ENCODE results near the gene EIF2S2.

Gene EIF2S2

DNA sequence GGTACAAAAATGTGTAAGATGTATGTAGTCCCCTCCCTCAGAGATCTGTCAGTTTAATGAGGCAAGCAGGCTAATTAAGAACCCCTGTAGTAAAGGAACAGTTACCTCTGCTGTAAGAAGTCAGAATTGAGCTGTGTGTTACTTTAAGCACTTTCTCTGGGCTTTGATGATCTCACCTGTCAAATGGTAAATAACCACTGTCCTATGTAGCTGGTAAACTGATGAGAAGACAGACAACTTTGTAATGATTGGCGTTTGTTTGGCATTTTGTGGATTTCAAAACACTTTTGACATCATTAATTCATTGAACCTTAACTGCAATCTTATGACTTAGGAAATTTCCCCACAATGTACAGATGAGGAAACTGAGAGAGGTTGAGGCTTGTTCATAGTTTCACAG is 62.7 kb downstream of the EIF2S2 start:
- Histone ChIP-seq H3K79me1 (replicated peaks; ENCODE audit: low read length, poor library complexity, severe bottlenecking) (peaks cover 47% of the 10 kb centered on the region), H3K18ac (ENCODE audit: low read depth in 1 of 2, low read length in 2 of 2) (no peak overlapping the region), H3K4me3 (ENCODE audit: insufficient read depth in 1 of 2, low read depth in 1 of 2, low read length in 2 of 2) (no peak overlapping the region), H3K14ac (ENCODE audit: low read length in 2 of 2) (no peak overlapping the region), H3K4me1 (ENCODE audit: control insufficient read depth, insufficient read depth, low read depth, low read length) (no peaks in the 10 kb centered on the region), H3K9me3 (ENCODE audit: control insufficient read depth, low read length) (no peaks in the 10 kb centered on the region), H2BK5ac (ENCODE audit: low read depth, low read length, poor library complexity, severe bottlenecking) (no peak overlapping the region), H2BK12ac (ENCODE audit: low read length in 2 of 2) (no peak overlapping the region), H3K27me3 (ENCODE audit: control insufficient read depth in 1 of 2, insufficient read depth in 1 of 2, low read length in 2 of 2) (no peaks in the 10 kb centered on the region), H3K4ac (ENCODE audit: low read depth in 1 of 2, low read length in 2 of 2) (no peak overlapping the region), H2AK5ac (ENCODE audit: low read length, severe bottlenecking) (no peak overlapping the region), H3K23ac (ENCODE audit: low read length in 2 of 2) (no peak overlapping the region), H2BK120ac (ENCODE audit: low read depth, low read length) (no peak overlapping the region), H2AFZ (ENCODE audit: low read depth, low read length) (no peak overlapping the region), H4K91ac (ENCODE audit: low read length) (no peak overlapping the region), H3K4me2 (ENCODE audit: low read length, poor library complexity, severe bottlenecking) (no peak overlapping the region), H3K36me3 (ENCODE audit: control insufficient read depth in 1 of 2, insufficient read depth in 2 of 2, low read depth in 1 of 2, low read length in 2 of 2) (peaks cover 2 to 9% of the 10 kb centered on the region in 2 experiments), H3K9ac (ENCODE audit: low read length) (no peak overlapping the region), H4K8ac (ENCODE audit: low read length) (no peak overlapping the region), H2BK15ac (ENCODE audit: low read depth, poor library complexity, severe bottlenecking) (no peak overlapping the region), H3K27ac (ENCODE audit: low read length, poor library complexity, severe bottlenecking) (no peak overlapping the region)
- no peak for DNase-seq
- whole genome bisulfite sequencing, result no CpG with 5 or more reads among the region's 1 CpG

DNA sequence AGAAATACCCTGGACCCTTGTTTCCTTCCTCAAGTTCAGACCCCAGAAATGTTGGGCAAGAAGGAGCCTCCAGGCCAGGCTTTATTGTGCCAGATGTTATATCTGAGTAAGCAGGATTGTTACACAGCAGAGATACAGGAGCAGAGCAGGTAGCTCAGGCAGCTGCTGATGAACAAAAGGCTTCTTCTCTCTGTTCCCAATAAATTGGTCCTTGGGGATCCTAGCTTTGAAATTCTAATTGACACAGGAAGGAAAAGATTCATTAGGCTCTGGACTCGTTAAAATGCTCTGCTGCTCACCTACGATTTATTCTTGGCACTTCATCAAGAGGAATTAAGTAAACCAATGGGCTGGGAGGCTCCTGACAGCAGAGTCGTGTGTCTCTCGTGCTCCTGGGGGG is 64.1 kb downstream of the EIF2S2 start:
- Histone ChIP-seq H4K8ac (ENCODE audit: low read length) (no peak overlapping the region), H2BK5ac (ENCODE audit: low read depth, low read length, poor library complexity, severe bottlenecking) (no peak overlapping the region)
- 87% methylated on average over 4 of the region's 4 CpGs for WGBS

DNA sequence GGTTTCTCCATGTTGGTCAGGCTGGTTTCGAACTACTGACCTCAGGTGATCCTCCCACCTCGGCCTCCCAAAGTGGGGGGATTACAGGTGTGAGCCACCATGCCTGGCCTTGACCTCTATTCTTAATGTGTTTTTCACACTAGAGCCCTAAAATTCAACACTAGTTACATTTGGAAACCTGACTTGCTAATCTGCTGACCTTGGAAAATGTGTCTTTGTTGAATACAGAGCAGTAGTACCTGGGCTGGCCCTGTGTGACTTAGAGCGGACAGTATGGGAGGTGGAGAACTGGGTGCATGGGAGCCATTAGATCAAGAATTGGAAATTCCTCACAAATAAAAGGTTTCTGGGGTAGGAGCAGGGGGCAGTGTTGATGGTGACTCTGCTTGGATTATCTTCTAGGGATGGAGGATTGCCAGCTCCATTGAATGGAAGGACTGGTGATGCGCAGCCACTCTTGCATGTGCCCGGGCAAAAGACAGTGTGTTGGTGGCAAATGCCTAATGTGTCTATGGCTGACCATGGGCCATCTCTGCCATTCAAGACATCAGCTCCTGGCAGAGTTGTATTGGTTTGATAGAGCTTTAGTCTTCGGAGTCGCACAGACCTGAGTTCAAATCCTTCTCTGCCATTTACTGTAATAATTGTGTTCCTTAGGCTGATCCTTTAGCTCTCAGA is 64.9 kb downstream of the EIF2S2 start:
- H2BK12ac ChIP-seq (ENCODE audit: low read length in 2 of 2), result no peak overlapping the region
- H2BK5ac ChIP-seq (ENCODE audit: low read depth, low read length, poor library complexity, severe bottlenecking), result no peak overlapping the region
- H3K27me3 ChIP-seq (ENCODE audit: control insufficient read depth in 1 of 2, insufficient read depth in 1 of 2, low read length in 2 of 2), result no peaks in the 10 kb centered on the region
- 98% methylated on average over 5 of the region's 7 CpGs for WGBS
- no peak for DNase-seq
- H3K4me3 ChIP-seq (ENCODE audit: insufficient read depth in 1 of 2, low read depth in 1 of 2, low read length in 2 of 2), result no peak overlapping the region
- H3K9ac ChIP-seq (ENCODE audit: low read length), result no peak overlapping the region
- no peak overlapping the region for H3K4ac ChIP-seq (ENCODE audit: low read depth in 1 of 2, low read length in 2 of 2)
- no peak overlapping the region for H2BK15ac ChIP-seq (ENCODE audit: low read depth, poor library complexity, severe bottlenecking)
- H2AK5ac ChIP-seq (ENCODE audit: low read length, severe bottlenecking), result no peak overlapping the region
- no peak overlapping the region for H3K14ac ChIP-seq (ENCODE audit: low read length in 2 of 2)
- no peaks in the 10 kb centered on the region for H3K4me1 ChIP-seq (ENCODE audit: control insufficient read depth, insufficient read depth, low read depth, low read length)
- no peak overlapping the region for H3K27ac ChIP-seq (ENCODE audit: low read length, poor library complexity, severe bottlenecking)
- H3K36me3 ChIP-seq (ENCODE audit: control insufficient read depth in 1 of 2, insufficient read depth in 2 of 2, low read depth in 1 of 2, low read length in 2 of 2), result peaks cover 3 to 9% of the 10 kb centered on the region in 2 experiments
- H3K23ac ChIP-seq (ENCODE audit: low read length in 2 of 2), result no peak overlapping the region
- no peak overlapping the region for H3K18ac ChIP-seq (ENCODE audit: low read depth in 1 of 2, low read length in 2 of 2)
- H2BK120ac ChIP-seq (ENCODE audit: low read depth, low read length), result no peak overlapping the region
- H3K79me1 ChIP-seq (replicated peaks; ENCODE audit: low read length, poor library complexity, severe bottlenecking), result peaks cover 42% of the 10 kb centered on the region
- no peak overlapping the region for H4K8ac ChIP-seq (ENCODE audit: low read length)
- H3K4me2 ChIP-seq (ENCODE audit: low read length, poor library complexity, severe bottlenecking), result no peak overlapping the region
- H4K91ac ChIP-seq (ENCODE audit: low read length), result no peak overlapping the region
- no peaks in the 10 kb centered on the region for H3K9me3 ChIP-seq (ENCODE audit: control insufficient read depth, low read length)
- no peak overlapping the region for H2AFZ ChIP-seq (ENCODE audit: low read depth, low read length)

More for the DNA sequence above, 64.1 kb downstream of the EIF2S2 start:
- Histone ChIP-seq H3K18ac (ENCODE audit: low read depth in 1 of 2, low read length in 2 of 2) (no peak overlapping the region), H3K79me1 (replicated peaks; ENCODE audit: low read length, poor library complexity, severe bottlenecking) (peaks cover 47% of the 10 kb centered on the region), H3K4ac (ENCODE audit: low read depth in 1 of 2, low read length in 2 of 2) (no peak overlapping the region), H3K23ac (ENCODE audit: low read length in 2 of 2) (no peak overlapping the region), H2BK12ac (ENCODE audit: low read length in 2 of 2) (no peak overlapping the region), H2BK120ac (ENCODE audit: low read depth, low read length) (no peak overlapping the region), H3K9ac (ENCODE audit: low read length) (no peak overlapping the region), H3K27ac (ENCODE audit: low read length, poor library complexity, severe bottlenecking) (no peak overlapping the region), H2AK5ac (ENCODE audit: low read length, severe bottlenecking) (no peak overlapping the region), H2BK15ac (ENCODE audit: low read depth, poor library complexity, severe bottlenecking) (no peak overlapping the region), H3K4me3 (ENCODE audit: insufficient read depth in 1 of 2, low read depth in 1 of 2, low read length in 2 of 2) (no peak overlapping the region), H4K91ac (ENCODE audit: low read length) (no peak overlapping the region), H3K36me3 (ENCODE audit: control insufficient read depth in 1 of 2, insufficient read depth in 2 of 2, low read depth in 1 of 2, low read length in 2 of 2) (peaks cover 3 to 9% of the 10 kb centered on the region in 2 experiments), H2AFZ (ENCODE audit: low read depth, low read length) (no peak overlapping the region), H3K14ac (ENCODE audit: low read length in 2 of 2) (no peak overlapping the region), H3K4me1 (ENCODE audit: control insufficient read depth, insufficient read depth, low read depth, low read length) (no peaks in the 10 kb centered on the region), H3K27me3 (ENCODE audit: control insufficient read depth in 1 of 2, insufficient read depth in 1 of 2, low read length in 2 of 2) (no peaks in the 10 kb centered on the region), H3K9me3 (ENCODE audit: control insufficient read depth, low read length) (no peaks in the 10 kb centered on the region), H3K4me2 (ENCODE audit: low read length, poor library complexity, severe bottlenecking) (no peak overlapping the region)
- no peak for DNase-seq

DNA sequence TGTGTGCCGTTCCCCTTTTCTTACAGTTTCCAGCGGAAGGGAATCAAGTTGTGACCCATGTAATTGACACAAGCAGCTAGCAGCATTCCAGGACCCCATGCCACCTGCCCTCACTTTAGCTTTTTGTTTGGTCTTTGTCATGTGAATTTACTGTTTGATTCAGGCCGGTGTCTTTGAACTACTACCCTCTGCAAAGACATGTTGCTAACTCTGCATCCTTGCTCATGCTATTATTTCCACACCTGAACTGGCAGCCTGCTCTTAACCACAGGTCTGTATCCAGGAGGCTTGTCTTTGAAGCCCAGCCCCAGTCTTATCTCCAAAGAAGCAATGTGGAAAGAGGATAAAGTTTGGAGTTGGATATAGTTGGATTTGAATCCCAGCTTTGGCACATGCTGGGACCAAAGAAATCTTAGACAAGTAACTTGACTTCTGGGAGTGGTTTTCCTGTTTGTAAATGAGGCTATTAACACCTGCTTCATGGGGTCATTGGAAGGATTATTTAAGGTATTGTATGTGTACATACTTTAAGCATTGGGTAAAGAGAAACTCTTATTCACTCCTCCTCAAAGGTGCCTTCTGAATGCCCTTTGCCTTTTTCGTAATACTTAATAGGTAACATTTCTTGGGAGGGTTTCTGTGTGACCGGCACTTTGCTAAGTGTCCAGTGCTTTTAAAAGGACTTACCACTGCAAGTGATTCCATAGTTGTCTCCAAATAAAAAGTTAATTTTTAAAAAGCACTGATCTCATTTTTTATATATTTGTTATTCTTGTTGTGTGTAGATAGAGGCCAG is 65.9 kb downstream of the EIF2S2 start:
- Histone ChIP-seq H3K23ac (ENCODE audit: low read length in 2 of 2) (no peak overlapping the region), H3K36me3 (ENCODE audit: control insufficient read depth in 1 of 2, insufficient read depth in 2 of 2, low read depth in 1 of 2, low read length in 2 of 2) (peaks cover 3 to 9% of the 10 kb centered on the region in 2 experiments), H3K4me2 (ENCODE audit: low read length, poor library complexity, severe bottlenecking) (no peak overlapping the region), H3K27me3 (ENCODE audit: control insufficient read depth in 1 of 2, insufficient read depth in 1 of 2, low read length in 2 of 2) (no peaks in the 10 kb centered on the region), H3K9ac (ENCODE audit: low read length) (no peak overlapping the region), H2BK15ac (ENCODE audit: low read depth, poor library complexity, severe bottlenecking) (no peak overlapping the region), H3K14ac (ENCODE audit: low read length in 2 of 2) (no peak overlapping the region), H2BK120ac (ENCODE audit: low read depth, low read length) (no peak overlapping the region), H3K27ac (ENCODE audit: low read length, poor library complexity, severe bottlenecking) (no peak overlapping the region), H3K4me3 (ENCODE audit: insufficient read depth in 1 of 2, low read depth in 1 of 2, low read length in 2 of 2) (no peak overlapping the region), H2BK5ac (ENCODE audit: low read depth, low read length, poor library complexity, severe bottlenecking) (no peak overlapping the region), H4K8ac (ENCODE audit: low read length) (no peak overlapping the region), H2BK12ac (ENCODE audit: low read length in 2 of 2) (no peak overlapping the region), H4K91ac (ENCODE audit: low read length) (no peak overlapping the region), H2AK5ac (ENCODE audit: low read length, severe bottlenecking) (no peak overlapping the region), H3K9me3 (ENCODE audit: control insufficient read depth, low read length) (no peaks in the 10 kb centered on the region), H3K4me1 (ENCODE audit: control insufficient read depth, insufficient read depth, low read depth, low read length) (no peaks in the 10 kb centered on the region), H3K4ac (ENCODE audit: low read depth in 1 of 2, low read length in 2 of 2) (no peak overlapping the region), H2AFZ (ENCODE audit: low read depth, low read length) (no peak overlapping the region), H3K79me1 (replicated peaks; ENCODE audit: low read length, poor library complexity, severe bottlenecking) (peaks cover 43% of the 10 kb centered on the region), H3K18ac (ENCODE audit: low read depth in 1 of 2, low read length in 2 of 2) (no peak overlapping the region)
- DNase-seq, result no peak
- 81% methylated on average over 4 of the region's 5 CpGs for WGBS
